ENCODE measurements around the gene TMX2. TPM values are rescaled to one million over a fixed set of nuclear protein-coding genes. Genes with fewer than 3 reads are reported as not detected.

The TMX2 gene
- total and polyA plus RNA-seq, 10 of the 15 experiments (the other 5 are each of a cell fraction or from before 2014, with no cell fraction given), result 64.3 to 134 (median 91.6) TPM

- in situ Hi-C loops (cut with MboI), result no loop called here
- no TSS peak for BruUV-seq (replicated peaks)
- SMC1A ChIA-PET (ENCODE audit: uncharacterized antibody, unreplicated experiment), result interaction anchor here (1.1 to 11.7 kb wide), 8 partner anchors 9 to 718 kb away, joined by 3 to 117 read pairs (median 4); partner anchors contain the start of genes BTBD18, CTNND1 and MED19
These were observed 63.7 kb downstream of the TMX2 start for GRCh38 chr11:57776031-57776521.

More at GRCh38 chr11:57776031-57776521, 63.7 kb downstream of the TMX2 start:
- no peak overlapping the region for H3K9ac ChIP-seq (ENCODE audit: control insufficient read depth, insufficient read depth, low read length)
- peaks cover 0 to 6% of the 10 kb centered on the region in 2 experiments; a peak in 1 of 4 replicates for H3K36me3 ChIP-seq (ENCODE audit: control insufficient read depth in 2 of 2, insufficient read depth in 2 of 2, low read length in 1 of 2)
- 90% methylated on average over 3 of the region's 3 CpGs for WGBS (ENCODE audit: insufficient coverage, insufficient replicate concordance, low lambda C conversion rate, missing lambda C conversion rate)
- no peaks in the 10 kb centered on the region for H4K20me1 ChIP-seq (ENCODE audit: control insufficient read depth, insufficient read depth)
- ATAC-seq, result no peak
- ChIA-PET RAD21 (ENCODE audit: unreplicated experiment) (interaction anchor here (1.4 to 7.8 kb wide), 2 partner anchors 12 to 25 kb away, joined by 3 to 41 read pairs; no protein-coding TSS in a partner anchor), CTCF (interaction anchor here (1.3 to 10.8 kb wide), 3 partner anchors 13 to 25 kb away, joined by 3 to 69 read pairs (median 4); partner anchors contain the start of gene CTNND1), POLR2A (interaction anchor here (1.5 to 10.7 kb wide), 2 partner anchors 11 to 35 kb away, joined by 3 to 110 read pairs; partner anchors contain the start of genes CTNND1 and SELENOH)
- no peaks in the 10 kb centered on the region for H3K27me3 ChIP-seq (replicated peaks in 1 of 2; ENCODE audit: control insufficient read depth in 2 of 2, insufficient read depth in 2 of 2, low read length in 1 of 2)
- H3K9me3 ChIP-seq (replicated peaks; ENCODE audit: control insufficient read depth, insufficient read depth, low read length), result no peaks in the 10 kb centered on the region
- no peak overlapping the region for H3K4me3 ChIP-seq
- H2AFZ ChIP-seq (ENCODE audit: control insufficient read depth, low read depth, low read length), result no peak overlapping the region
- FAIRE-seq, result no peak
- intact Hi-C loops (cut with micrococcal nuclease; ENCODE audit: unreplicated experiment), result no loop called here
- peak overlapping the region; percentile 11; the same call in 1 of the 2 replicates for H3K4me2 ChIP-seq (ENCODE audit: control insufficient read depth, insufficient read depth)
- H3K79me2 ChIP-seq (ENCODE audit: control insufficient read depth, insufficient read depth, low read length), result peaks cover 86% of the 10 kb centered on the region
- DNase-seq (ENCODE audit: low read depth, low spot score), result no peak
- no peak for TF ChIP-seq IKZF1 (conservative IDR thresholded peaks at IDR 0.05)
- no peak for TF ChIP-seq NR2F1 (conservative IDR thresholded peaks at IDR 0.05)
- TF ChIP-seq SRF (IDR thresholded peaks at IDR 0.05; ENCODE audit: low read depth in 2 of 2, low read length in 2 of 2), result no peak
- no peak for TF ChIP-seq RAD51 (IDR thresholded peaks at IDR 0.05)
- TF ChIP-seq CHD4 (IDR thresholded peaks at IDR 0.05), result no peak
- no peak for TF ChIP-seq BCL11A (IDR thresholded peaks at IDR 0.05; ENCODE audit: low read depth, low read length)
- no peak for TF ChIP-seq POU2F2 (IDR thresholded peaks at IDR 0.05; ENCODE audit: borderline replicate concordance, low read depth, low read length)
- TF ChIP-seq, protein P1, sequence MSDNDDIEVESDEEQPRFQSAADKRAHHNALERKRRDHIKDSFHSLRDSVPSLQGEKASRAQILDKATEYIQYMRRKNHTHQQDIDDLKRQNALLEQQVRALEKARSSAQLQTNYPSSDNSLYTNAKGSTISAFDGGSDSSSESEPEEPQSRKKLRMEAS (IDR thresholded peaks at IDR 0.05; ENCODE audit: low read depth, low read length), result no peak
- TF ChIP-seq SIX5 (IDR thresholded peaks at IDR 0.05; ENCODE audit: low read depth, low read length, severe bottlenecking), result no peak
- no peak for TF ChIP-seq PBX3 (IDR thresholded peaks at IDR 0.05; ENCODE audit: insufficient replicate concordance, low read depth, low read length)
- no peak for TF ChIP-seq NFYB (IDR thresholded peaks at IDR 0.05; ENCODE audit: insufficient read depth, low read depth, low read length)
- TF ChIP-seq IRF4 (IDR thresholded peaks at IDR 0.05; ENCODE audit: low read depth, low read length), result no peak
- no peak for TF ChIP-seq KAT2A (conservative IDR thresholded peaks at IDR 0.05; ENCODE audit: control insufficient read depth, low read depth, low read length)
- no peak for TF ChIP-seq ZNF207 (IDR thresholded peaks at IDR 0.05; ENCODE audit: borderline replicate concordance)
- no peak for TF ChIP-seq ZNF384 (IDR thresholded peaks at IDR 0.05; ENCODE audit: borderline replicate concordance, low read depth, low read length)
- H3K27ac ChIP-seq (ENCODE audit: control insufficient read depth, insufficient read depth), result no peak overlapping the region
- H3K4me1 ChIP-seq (ENCODE audit: control insufficient read depth, insufficient read depth, low read length), result peaks cover 16% of the 10 kb centered on the region
